ENCODE data around the gene GPX3. TPM values are rescaled to one million over a fixed set of nuclear protein-coding genes. Genes with fewer than 3 reads are reported as not detected.

GPX3 gene
- total RNA-seq, 1 donor from 2014 or later, result 5.3 TPM

DNA sequence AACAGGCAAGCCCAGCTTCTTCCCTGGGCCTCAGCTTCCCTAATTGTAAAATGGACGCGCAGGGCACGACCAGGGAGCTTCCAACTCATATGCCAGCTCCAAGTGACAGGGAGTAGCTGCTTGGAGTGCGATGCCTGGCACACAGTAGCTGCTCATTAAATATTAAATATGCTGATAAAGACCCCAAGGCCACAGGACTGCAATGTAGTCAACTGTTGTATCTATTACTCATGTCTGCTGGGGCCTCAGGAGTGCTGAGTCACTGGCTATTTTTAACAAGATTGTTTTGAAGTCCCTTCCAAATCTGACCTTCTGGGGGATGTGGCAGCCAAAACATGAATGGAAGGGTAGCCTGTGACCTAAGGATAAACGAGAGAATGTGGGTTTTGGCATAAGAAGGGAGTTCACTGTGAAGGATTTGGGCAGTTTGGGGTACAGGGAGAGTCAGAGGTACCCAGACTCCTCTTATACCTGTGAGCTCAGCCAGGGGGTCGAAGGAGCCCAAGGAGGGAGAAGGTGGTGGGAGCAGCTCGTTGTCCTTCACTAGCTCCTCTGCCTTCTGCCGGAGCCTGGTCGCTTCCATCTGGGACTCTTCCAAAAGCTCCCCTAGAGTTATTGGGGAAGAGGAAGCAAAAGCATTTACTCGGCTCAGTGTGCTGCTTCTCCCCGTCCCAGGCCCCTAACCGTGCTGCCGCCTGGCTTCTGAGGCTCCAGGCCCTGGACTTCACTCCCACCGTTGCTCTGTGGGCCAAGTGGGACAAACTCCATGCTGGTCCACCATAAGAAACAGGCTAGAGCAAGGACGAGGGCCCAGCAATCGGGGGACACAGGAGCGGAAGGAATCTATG is 43.0 kb downstream of the GPX3 start:
- peaks cover 74% of the 10 kb centered on the region for H3K4me1 Mint-ChIP-seq (ENCODE audit: low read depth)
- TF ChIP-seq, protein P1, sequence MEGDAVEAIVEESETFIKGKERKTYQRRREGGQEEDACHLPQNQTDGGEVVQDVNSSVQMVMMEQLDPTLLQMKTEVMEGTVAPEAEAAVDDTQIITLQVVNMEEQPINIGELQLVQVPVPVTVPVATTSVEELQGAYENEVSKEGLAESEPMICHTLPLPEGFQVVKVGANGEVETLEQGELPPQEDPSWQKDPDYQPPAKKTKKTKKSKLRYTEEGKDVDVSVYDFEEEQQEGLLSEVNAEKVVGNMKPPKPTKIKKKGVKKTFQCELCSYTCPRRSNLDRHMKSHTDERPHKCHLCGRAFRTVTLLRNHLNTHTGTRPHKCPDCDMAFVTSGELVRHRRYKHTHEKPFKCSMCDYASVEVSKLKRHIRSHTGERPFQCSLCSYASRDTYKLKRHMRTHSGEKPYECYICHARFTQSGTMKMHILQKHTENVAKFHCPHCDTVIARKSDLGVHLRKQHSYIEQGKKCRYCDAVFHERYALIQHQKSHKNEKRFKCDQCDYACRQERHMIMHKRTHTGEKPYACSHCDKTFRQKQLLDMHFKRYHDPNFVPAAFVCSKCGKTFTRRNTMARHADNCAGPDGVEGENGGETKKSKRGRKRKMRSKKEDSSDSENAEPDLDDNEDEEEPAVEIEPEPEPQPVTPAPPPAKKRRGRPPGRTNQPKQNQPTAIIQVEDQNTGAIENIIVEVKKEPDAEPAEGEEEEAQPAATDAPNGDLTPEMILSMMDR (IDR thresholded peaks at IDR 0.05), result no peak
- no peak for DNase-seq (ENCODE audit: low spot score)
- peak overlapping the region; percentile 55 for H3K4me3 Mint-ChIP-seq (ENCODE audit: unreplicated experiment)
- no peaks in the 10 kb centered on the region for H3K9me3 Mint-ChIP-seq (ENCODE audit: low read depth)
- H3K27me3 Mint-ChIP-seq (ENCODE audit: low read depth), result no peaks in the 10 kb centered on the region
- H3K36me3 Mint-ChIP-seq (ENCODE audit: low read depth), result peaks cover 16% of the 10 kb centered on the region
- H3K27ac Mint-ChIP-seq (ENCODE audit: unreplicated experiment), result peak overlapping the region; percentile 99

DNA sequence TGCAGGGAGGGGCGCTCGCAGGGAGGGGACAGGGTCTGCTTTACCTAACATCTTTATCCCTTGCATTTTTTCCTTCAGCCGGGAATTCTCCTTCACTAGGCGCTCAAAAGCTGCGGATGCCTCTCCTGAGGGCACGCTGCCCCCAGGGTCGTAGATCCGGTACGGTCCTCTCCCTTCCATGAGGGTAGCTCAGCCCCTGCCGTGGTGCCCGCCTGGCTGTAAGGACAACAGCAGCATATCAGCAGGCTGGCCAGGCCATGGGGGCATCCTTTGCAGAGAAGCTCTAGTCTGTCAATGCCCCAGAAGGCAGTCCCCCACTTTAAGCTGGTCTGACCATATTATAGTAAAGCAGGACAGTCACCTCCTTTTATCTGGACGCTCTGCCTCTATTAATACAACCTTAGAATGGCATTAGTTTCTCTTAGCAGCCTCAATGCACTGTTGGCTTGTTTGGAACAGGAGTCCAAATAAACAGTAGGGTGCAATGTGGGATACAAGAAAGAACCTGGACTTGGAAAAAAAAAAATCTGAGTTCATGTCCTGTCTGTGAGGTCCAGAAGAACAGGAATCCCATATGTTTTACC is 44.6 kb downstream of the GPX3 start:
- Mint-ChIP-seq H3K27me3 (ENCODE audit: low read depth) (no peaks in the 10 kb centered on the region), H3K9me3 (ENCODE audit: low read depth) (no peaks in the 10 kb centered on the region), H3K27ac (ENCODE audit: unreplicated experiment) (no peak overlapping the region), H3K4me1 (ENCODE audit: low read depth) (peaks cover 77% of the 10 kb centered on the region), H3K4me3 (ENCODE audit: unreplicated experiment) (no peak overlapping the region), H3K36me3 (ENCODE audit: low read depth) (peaks cover 9% of the 10 kb centered on the region)
- DNase-seq (ENCODE audit: low spot score), result no peak
- TF ChIP-seq, protein P1 (IDR thresholded peaks at IDR 0.05), result no peak

DNA sequence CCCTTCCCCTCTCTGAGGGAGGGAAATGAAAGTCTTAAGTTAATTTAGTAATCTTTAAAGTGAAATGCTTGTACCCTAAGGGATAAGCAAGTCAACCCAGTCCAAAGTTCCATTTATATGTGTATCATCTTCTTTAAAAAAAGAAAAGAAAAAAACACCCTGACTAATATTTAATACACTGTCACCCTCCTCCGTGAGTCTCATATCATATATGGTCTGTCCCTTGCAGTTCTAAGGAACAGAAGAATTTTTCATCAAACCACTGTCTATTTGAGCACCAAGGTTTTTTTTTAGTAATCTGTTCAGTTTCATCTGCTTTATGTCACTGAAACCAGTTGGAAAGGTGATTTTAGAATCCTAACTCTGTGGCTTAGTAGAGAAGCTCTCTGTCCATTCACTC is 45.2 kb downstream of the GPX3 start:
- Mint-ChIP-seq H3K9me3 (ENCODE audit: low read depth) (no peaks in the 10 kb centered on the region), H3K4me1 (ENCODE audit: low read depth) (peaks cover 77% of the 10 kb centered on the region), H3K27me3 (ENCODE audit: low read depth) (no peaks in the 10 kb centered on the region), H3K36me3 (ENCODE audit: low read depth) (peaks cover 9% of the 10 kb centered on the region), H3K4me3 (ENCODE audit: unreplicated experiment) (no peak overlapping the region), H3K27ac (ENCODE audit: unreplicated experiment) (no peak overlapping the region)
- TF ChIP-seq, protein P1 (IDR thresholded peaks at IDR 0.05), result no peak
- no peak for DNase-seq (ENCODE audit: low spot score)

DNA sequence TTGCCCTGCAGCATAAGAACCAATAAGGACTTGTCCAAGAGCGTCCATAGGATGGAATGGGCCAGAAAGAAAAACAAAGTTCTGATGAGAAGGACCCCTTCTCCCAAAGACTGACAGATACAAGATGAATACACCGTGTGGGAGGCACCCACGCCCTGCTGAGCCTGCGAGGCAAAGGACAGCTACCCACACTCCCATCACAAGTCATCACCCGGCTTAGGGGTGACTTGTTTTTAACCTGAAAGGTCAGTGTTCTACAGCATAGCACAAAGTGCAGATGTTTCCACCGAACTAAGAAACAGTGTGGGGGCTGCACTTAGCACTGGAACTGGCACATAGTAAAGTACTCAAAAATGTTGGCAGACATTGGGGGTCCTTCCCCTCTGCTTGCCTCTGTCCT is 46.5 kb downstream of the GPX3 start:
- no peak for DNase-seq (ENCODE audit: low spot score)
- H3K4me3 Mint-ChIP-seq (ENCODE audit: unreplicated experiment), result no peak overlapping the region
- peaks cover 80% of the 10 kb centered on the region for H3K4me1 Mint-ChIP-seq (ENCODE audit: low read depth)
- H3K27me3 Mint-ChIP-seq (ENCODE audit: low read depth), result no peaks in the 10 kb centered on the region
- no peaks in the 10 kb centered on the region for H3K9me3 Mint-ChIP-seq (ENCODE audit: low read depth)
- H3K27ac Mint-ChIP-seq (ENCODE audit: unreplicated experiment), result no peak overlapping the region
- TF ChIP-seq, protein P1 (IDR thresholded peaks at IDR 0.05), result no peak
- H3K36me3 Mint-ChIP-seq (ENCODE audit: low read depth), result peaks cover 2% of the 10 kb centered on the region

DNA sequence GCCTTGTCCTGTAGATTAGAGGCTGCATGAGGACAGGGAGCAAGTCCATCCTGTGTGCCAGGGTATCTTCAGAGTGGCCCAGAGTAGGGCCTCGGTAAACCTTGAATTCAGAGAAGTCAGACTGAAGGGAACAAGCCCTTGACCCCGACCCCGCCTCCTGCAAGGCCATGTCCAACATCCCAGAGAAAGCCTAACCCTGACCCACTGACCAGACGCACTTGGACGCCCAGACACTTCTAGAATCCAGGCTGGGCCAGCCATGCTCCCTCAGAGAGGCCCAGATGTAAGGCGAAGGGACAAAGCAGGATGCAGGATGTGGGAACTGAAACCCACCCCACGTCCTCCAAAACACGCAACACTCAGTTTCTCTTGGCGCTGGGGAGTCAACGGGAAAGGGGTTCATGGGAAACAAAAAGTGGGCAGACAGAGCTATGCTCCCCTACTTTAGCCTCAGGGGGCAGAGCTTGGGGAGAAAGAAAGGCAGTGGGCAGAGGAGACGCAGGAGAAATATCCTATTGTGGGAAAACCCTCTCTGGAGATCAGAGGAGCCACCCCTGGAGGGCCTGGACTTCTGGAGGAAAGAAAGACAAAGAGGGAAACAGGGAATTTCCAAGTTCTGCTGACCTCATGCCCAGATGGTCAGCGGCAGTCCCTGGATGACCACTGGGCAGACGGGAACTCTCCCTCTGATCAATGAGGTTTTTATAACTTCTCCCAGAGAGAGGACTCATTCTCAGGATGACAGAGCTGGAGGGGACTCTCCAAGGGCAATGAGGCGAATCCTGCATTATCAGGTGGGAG is 47.4 kb downstream of the GPX3 start:
- TF ChIP-seq, protein P1 (IDR thresholded peaks at IDR 0.05), result no peak
- DNase-seq (ENCODE audit: low spot score), result no peak
- Mint-ChIP-seq H3K9me3 (ENCODE audit: low read depth) (no peaks in the 10 kb centered on the region), H3K36me3 (ENCODE audit: low read depth) (no peaks in the 10 kb centered on the region), H3K27me3 (ENCODE audit: low read depth) (no peaks in the 10 kb centered on the region), H3K4me3 (ENCODE audit: unreplicated experiment) (no peak overlapping the region), H3K27ac (ENCODE audit: unreplicated experiment) (peak overlapping the region; percentile 77), H3K4me1 (ENCODE audit: low read depth) (peaks cover 81% of the 10 kb centered on the region)
